WERI-Rb-1 (cell line): ENCODE measurements around the gene TMEM203.

Experiments
- DNase-seq: peaks from one replicate; pipeline ENCODE4 v3.0.0-alpha.2; 2020
- H3K27ac ChIP-seq: fragments of 250-450 bp; sonication (Bioruptor Pico); 2 replicates; pipeline ENCODE4 v1.5.1; 2020; ENCODE audit warnings: mild to moderate bottlenecking, moderate library complexity
- H3K27me3 ChIP-seq: fragments of 250-450 bp; sonication (Bioruptor Pico); 2 replicates; pipeline ENCODE4 v1.5.1; 2021; ENCODE audit warnings: mild to moderate bottlenecking, low read depth, moderate library complexity; ENCODE audit not compliant: insufficient read depth, severe bottlenecking
- H3K36me3 ChIP-seq: fragments of 250-450 bp; sonication (Bioruptor Pico); 2 replicates; pipeline ENCODE4 v1.5.1; 2020; ENCODE audit warnings: mild to moderate bottlenecking, moderate library complexity
- H3K4me3 ChIP-seq: 2 replicates; pipeline ENCODE4 v1.5.1; 2011; ENCODE audit warnings: low read depth, mild to moderate bottlenecking, control low read depth, low read length
- H3K9me3 ChIP-seq: fragments of 250-450 bp; sonication (Bioruptor Pico); 2 replicates; pipeline ENCODE4 v1.5.1; 2021; ENCODE audit warnings: mild to moderate bottlenecking, moderate library complexity; ENCODE audit not compliant: severe bottlenecking
- CTCF ChIP-seq: IDR thresholded peaks from 2 replicates; pipeline ENCODE4 v1.5.1; 2011; ENCODE audit warnings: low read depth, mild to moderate bottlenecking, control low read depth, inconsistent platforms, low read length

The TMEM203 gene

DNA sequence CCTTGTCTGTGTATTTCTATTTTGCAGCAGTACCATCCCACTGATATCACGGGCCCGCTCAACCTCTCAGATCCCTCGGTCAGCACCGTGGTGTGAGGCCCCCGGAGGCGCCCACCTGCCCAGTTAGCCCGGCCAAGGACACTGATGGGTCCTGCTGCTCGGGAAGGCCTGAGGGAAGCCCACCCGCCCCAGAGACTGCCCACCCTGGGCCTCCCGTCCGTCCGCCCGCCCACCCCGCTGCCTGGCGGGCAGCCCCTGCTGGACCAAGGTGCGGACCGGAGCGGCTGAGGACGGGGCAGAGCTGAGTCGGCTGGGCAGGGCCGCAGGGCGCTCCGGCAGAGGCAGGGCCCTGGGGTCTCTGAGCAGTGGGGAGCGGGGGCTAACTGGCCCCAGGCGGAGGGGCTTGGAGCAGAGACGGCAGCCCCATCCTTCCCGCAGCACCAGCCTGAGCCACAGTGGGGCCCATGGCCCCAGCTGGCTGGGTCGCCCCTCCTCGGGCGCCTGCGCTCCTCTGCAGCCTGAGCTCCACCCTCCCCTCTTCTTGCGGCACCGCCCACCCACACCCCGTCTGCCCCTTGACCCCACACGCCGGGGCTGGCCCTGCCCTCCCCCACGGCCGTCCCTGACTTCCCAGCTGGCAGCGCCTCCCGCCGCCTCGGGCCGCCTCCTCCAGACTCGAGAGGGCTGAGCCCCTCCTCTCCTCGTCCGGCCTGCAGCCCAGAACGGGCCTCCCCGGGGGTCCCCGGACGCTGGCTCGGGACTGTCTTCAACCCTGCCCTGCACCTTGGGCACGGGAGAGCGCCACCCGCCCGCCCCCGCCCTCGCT, 37.5 kb downstream of the TMEM203 start:
- peak overlapping the region; percentile 48 for H3K4me3 ChIP-seq
- H3K9me3 ChIP-seq: no peaks in the 10 kb centered on the region
- no peak overlapping the region for H3K27ac ChIP-seq
- H3K36me3 ChIP-seq: no peaks in the 10 kb centered on the region
- H3K27me3 ChIP-seq: no peaks in the 10 kb centered on the region
- peak; percentile 82 for DNase-seq
- no peak for TF ChIP-seq CTCF

DNA sequence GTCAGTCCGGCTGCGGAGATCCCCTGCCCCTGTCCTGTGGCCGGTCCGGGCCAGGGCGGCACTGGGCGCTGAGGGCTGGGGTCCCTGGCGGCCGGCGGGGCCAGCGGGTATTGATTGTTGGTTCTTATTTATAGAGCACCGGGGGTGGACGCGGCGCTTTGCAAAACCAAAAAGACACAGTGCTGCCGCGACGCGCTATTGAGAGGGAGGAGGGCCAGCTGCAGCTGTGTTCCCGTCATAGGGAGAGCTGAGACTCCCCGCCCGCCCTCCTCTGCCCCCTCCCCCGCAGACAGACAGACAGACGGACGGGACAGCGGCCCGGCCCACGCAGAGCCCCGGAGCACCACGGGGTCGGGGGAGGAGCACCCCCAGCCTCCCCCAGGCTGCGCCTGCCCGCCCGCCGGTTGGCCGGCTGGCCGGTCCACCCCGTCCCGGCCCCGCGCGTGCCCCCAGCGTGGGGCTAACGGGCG, 38.1 kb downstream of the TMEM203 start:
- Histone ChIP-seq H3K36me3 (no peaks in the 10 kb centered on the region), H3K27me3 (no peaks in the 10 kb centered on the region), H3K4me3 (no peak overlapping the region), H3K9me3 (no peaks in the 10 kb centered on the region), H3K27ac (no peak overlapping the region)
- TF ChIP-seq CTCF: no peak
- no peak for DNase-seq

DNA sequence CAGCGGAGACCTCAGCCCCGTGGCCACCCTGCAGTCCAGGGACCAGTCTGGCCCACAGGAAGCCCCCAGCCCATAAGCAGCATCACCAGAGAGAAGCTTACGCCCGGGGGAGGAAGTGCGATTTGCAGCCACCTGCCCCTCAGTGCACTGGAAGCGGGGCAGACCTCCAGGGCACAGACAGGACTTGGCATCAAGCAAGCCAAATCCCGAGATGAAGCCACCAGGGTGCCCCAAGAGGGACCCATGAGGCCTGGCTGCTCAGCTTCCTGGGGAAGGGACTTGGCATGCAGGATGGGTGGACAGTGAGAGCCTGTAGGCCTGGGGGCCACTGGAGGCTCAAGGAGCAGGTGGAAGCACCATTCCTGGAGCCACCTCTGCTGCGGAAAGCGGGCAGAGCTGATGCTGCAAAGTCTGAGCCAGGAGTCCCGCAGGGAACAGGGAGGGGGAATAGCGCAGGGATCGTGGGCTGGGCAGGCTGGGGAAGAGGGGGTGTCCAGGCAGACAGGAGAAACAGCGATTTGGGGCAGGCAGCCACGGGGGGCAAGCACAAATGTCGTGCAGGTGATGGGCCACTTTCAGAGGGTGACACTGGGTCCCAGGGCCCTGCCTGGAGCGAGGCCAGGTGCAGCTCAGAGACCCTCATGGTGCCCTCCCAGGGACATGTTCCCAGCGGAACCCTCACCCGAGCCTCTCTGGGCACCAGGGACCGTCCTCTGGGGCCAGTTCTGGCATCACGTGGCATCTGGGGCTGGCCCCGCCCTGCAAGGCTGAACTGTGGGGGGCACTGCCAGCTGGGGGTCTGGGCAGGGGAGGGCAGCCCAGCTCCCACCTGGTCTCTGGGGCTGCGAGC, 38.8 kb downstream of the TMEM203 start:
- no peak for DNase-seq
- no peak overlapping the region for H3K27ac ChIP-seq
- no peaks in the 10 kb centered on the region for H3K36me3 ChIP-seq
- H3K27me3 ChIP-seq: no peaks in the 10 kb centered on the region
- no peak overlapping the region for H3K4me3 ChIP-seq
- H3K9me3 ChIP-seq: no peaks in the 10 kb centered on the region
- TF ChIP-seq CTCF: no peak

- no peaks in the 10 kb centered on the region for H3K36me3 ChIP-seq
- no peaks in the 10 kb centered on the region for H3K9me3 ChIP-seq
- no peak overlapping the region for H3K27ac ChIP-seq
- TF ChIP-seq CTCF: no peak
- DNase-seq: no peak
- no peaks in the 10 kb centered on the region for H3K27me3 ChIP-seq
- H3K4me3 ChIP-seq: no peak overlapping the region
Observed at GRCh38 chr9:137165250-137165836, 40.1 kb downstream of the TMEM203 start.

- no peaks in the 10 kb centered on the region for H3K36me3 ChIP-seq
- no peaks in the 10 kb centered on the region for H3K9me3 ChIP-seq
- DNase-seq: no peak
- H3K27me3 ChIP-seq: no peaks in the 10 kb centered on the region
- no peak overlapping the region for H3K4me3 ChIP-seq
- TF ChIP-seq CTCF: no peak
- H3K27ac ChIP-seq: no peak overlapping the region
Observed at GRCh38 chr9:137164370-137165249, 40.8 kb downstream of the TMEM203 start.
